Stimulated activated CD8-positive, alpha-beta memory T cell treated with anti-CD3 and anti-CD28 coated beads, Interleukin-2, amount 100 ng/mL, for 1 hour (primary cell): ENCODE measurements around the gene ARHGAP28.
"Not testable (repeated sequence)": the region's sequence is repeated elsewhere in the genome, so short reads cannot be mapped to it uniquely, and the experiment has no call there.

ENCODE experiments used
- DNase-seq, 2 donors: peaks; one replicate each; pipeline ENCODE4 v3.0.0-alpha.2; 2020; ENCODE audit warnings: low read depth in 2 of 2

The ARHGAP28 gene

GRCh38 chr18:6775237-6775636 is 45.7 kb downstream of the ARHGAP28 start:
- DNase-seq: no peak

- no peak for DNase-seq
These were observed 46.2 kb downstream of the ARHGAP28 start for GRCh38 chr18:6775702-6776101.

DNA sequence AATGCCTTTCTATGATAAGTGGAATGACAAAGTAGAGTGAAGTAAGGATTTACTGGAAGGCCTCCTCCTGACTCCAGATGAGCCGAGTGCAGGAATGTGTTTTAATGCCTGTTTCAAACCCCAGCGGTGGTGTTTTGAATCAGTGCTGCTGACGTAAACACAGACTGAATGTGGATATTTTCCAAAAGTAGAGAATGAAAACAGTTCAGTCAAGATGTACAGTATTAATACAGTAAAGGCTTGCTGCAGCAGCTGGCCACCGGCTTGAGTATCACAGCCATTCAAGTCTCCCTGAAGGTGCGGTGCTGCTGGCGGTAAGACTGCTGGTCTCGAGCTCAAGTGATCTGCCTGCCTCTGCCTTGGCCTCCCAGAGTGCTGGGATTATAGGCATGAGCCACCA is 46.7 kb downstream of the ARHGAP28 start:
- no peak for DNase-seq

GRCh38 chr18:6777509-6777908 is 48.0 kb downstream of the ARHGAP28 start:
- DNase-seq: no peak

DNA sequence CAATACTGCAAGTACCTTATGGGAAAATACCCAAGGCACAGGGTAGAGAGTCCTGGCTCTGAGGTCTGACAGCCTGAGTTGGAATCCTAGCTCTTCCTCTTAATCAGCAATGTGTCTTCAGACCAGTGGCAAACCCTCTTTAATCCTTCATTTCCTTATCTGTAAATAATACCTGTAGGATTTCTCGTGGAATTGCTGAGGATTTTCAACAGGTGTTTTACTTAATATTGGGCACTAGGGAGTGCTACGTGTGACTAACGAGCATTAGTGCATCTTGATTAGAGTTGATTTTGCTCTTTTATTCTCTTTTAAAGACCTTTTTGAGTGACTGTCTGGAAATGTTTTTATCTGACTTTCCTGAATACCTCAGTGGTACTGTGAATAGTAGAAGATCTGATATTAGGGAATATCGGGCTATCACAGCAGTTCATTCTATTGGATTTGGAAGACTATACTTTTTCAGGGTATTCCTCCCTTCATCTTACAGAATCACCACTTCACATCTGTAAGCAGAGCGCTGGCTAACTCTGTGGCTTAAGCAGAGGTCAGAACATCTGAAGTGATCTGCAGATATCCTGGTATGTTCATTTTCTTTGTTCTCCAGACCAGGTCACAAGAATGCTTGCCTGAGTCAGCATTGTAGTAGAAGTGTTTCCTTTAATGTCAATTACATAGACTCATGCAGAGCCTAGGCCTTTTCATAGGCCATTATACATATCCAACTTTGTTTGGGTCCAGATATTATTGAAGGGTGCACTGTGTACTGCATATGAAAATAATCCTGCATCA is 49.1 kb downstream of the ARHGAP28 start:
- no peak for DNase-seq

GRCh38 chr18:6781142-6781714 is 51.7 kb downstream of the ARHGAP28 start:
- DNase-seq: no peak

DNA sequence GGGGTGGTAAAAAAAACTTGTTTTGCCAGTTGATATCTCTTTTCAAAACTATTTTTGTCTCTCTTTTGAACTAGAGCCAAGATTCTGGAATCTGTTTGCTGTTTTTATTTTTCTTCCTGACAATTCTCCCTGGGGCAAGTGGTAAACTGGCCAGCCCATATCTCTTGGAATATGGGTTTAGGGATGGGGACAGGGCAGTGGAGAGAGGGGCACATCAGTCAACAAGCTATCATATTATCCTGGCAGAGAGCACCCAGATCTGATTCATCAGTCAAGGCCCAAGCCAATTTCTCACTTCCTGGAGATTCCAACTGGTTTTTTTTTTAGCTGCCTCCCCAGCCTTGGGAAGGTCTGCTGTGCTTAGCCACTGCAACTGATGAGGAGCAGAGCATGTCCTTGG is 52.3 kb downstream of the ARHGAP28 start:
- DNase-seq: no peak

GRCh38 chr18:6782861-6783260 is 53.3 kb downstream of the ARHGAP28 start:
- DNase-seq: no peak

- DNase-seq: no peak
These were observed 54.5 kb downstream of the ARHGAP28 start for GRCh38 chr18:6784046-6784445.

DNA sequence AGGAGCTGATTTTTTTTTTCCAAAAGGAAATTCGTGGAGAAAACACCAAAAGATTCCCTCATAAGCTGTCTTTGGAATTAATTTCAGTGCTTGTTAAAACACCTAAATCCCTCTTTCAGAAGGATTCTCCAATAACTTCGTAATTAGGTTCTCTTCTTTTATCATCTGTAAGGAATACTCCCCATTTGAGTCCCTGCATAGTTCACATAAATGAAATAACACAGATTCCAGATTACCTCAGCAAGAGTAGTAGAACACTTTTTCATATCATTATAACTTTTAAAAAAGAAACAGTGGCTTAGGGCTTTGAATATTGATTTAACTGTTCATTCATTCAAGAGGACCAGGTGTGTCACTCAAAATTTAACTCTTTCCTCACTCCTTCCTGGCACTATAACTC is 55.5 kb downstream of the ARHGAP28 start:
- DNase-seq: no peak

- DNase-seq: no peak
These were observed 55.9 kb downstream of the ARHGAP28 start for GRCh38 chr18:6785411-6785810.

- DNase-seq: no peak
These were observed 62.9 kb downstream of the ARHGAP28 start for GRCh38 chr18:6792391-6792790.

GRCh38 chr18:6793455-6793854 is 63.9 kb downstream of the ARHGAP28 start:
- DNase-seq: no peak

DNA sequence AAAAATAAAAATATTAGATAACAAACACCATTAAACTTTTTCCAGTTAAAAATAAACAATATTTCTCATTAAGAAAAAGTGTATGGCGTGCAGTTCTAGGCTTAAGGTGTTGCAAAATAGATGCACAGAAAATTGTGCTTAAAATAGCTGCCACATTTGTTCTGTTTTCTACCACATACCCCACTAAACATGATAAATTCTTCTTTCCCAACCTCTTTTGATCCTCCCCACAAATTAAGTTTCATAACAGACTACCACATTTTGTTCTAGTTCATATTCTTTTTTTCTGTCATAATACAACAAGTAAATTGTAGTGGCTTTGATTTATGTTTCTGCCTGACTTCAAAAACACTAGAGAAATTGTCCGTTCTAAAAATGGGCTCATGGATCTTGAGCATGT is 64.5 kb downstream of the ARHGAP28 start:
- no peak for DNase-seq

GRCh38 chr18:6795307-6795706 is 65.8 kb downstream of the ARHGAP28 start:
- DNase-seq: no peak

DNA sequence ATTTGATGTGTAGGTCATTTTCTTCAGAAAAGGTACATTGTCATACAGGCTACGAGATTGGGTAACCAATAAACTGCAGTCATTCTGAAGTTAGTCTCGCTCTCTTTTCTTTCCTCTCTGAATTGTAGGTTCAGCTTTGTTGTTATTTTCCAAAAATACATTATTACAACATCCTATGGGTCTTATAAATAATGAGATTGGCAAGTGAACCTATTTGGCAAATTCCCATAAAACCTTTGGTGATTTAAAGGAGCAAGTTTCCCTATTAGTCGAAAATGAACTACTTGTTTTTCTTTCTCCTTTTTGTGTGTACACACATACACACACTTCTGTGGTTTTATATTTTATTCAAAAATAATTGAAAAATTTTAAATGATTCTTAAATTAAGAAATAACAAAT is 67.0 kb downstream of the ARHGAP28 start:
- DNase-seq: no peak

DNA sequence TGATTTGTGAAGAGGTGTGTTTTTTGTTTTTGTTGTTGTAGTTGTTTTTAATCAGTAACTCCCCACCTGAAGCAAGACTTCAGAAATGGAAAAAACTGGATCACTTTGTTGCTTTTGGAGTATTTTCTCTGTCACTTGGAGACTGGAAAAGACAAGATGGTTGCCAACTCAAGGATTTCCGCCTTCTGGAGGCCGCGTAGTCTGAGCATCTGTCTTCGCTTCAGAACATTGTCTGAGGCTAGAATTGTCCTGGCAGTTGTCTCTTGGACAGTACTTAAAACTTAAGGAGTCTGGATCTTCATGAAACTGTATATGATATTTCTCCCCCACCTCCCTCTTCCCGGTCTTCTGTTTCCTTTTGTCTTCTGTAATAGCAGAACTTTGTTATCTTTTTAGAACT is 67.7 kb downstream of the ARHGAP28 start:
- DNase-seq: no peak

GRCh38 chr18:6798896-6799295 is 69.4 kb downstream of the ARHGAP28 start:
- DNase-seq: no peak

- not testable (repeated sequence) for DNase-seq
These were observed 70.8 kb downstream of the ARHGAP28 start for GRCh38 chr18:6800309-6800708.

DNA sequence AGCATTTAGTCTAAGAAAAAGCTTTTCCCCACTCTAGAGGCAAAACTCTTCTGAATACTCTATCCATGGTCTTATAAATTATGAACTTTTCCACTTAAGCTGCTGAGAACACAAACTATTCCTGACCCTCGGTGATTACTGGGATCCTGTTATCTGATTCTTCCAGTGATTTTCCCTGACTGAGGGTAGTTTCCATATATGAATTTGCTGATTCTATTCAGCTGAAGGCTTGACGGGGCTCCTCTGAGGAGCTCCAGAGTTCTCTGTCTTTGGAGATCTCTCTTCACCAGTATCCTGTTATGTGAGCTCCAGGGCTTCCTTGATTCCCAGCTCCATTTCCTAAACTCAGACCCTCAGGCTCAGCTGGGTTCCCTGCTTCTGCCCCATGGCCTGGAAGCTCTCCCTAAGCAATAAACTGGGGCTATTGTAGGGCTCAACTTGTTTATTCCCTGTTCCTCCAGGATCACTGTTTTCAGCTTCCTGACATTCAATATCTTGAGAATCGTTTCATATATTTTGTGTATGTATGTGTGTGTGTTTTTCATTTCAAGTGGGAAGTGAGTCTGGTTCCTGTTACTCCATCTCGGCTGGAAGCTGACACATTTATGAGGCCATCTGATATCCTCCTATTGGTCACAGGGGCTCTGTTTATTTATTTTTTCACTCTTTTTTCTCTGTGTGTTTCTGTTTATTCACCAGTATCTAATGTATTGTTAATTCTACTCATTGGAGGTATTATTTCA is 78.2 kb downstream of the ARHGAP28 start:
- no peak for DNase-seq

DNA sequence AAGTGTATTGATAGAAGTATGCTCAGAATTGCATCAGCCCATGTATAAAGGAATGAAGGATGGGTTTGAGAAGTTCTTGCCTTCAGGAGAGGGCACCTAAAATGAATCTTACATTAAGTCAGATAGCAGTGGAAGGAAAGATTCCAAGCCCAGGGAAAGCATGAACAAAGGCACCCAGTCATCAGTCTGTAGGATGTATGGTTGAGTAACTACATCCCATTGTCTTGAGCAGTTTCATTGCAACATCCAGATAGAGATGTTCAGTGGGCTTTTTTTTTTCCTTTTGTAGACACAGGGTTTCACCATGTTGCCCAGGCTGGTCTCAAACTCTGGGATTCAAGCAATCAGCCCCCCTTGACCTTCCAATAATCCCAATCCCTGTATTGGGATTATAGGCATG is 80.7 kb downstream of the ARHGAP28 start:
- no peak for DNase-seq

GRCh38 chr18:6811816-6812215 is 82.3 kb downstream of the ARHGAP28 start:
- DNase-seq: no peak

DNA sequence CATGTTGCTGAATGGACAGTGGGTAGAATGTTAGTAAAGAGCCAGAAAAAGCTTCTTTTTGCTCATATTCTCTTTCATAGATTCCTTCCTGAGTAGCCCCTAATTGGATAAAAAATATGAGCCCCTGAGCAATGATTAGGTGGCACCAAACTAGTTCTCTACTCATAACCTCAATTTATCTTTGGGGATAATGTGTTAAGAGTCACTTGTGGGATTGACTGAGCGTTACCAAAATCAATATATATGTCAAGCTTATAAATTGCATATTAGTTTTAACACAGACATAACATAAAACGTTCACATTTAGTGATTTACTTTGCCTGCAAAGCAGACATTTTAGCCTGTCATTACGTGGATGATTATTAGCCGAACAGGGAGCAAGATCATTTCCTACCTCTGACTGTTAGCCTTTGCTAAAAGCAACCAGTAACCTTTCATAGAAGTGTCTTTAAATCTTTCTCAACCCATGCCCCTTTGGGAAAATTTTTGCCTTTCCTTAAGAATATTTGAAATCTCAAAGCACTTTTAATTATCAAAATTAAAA is 85.4 kb downstream of the ARHGAP28 start:
- DNase-seq: no peak
